ENCODE measurements around the gene NALF2.

DNA sequence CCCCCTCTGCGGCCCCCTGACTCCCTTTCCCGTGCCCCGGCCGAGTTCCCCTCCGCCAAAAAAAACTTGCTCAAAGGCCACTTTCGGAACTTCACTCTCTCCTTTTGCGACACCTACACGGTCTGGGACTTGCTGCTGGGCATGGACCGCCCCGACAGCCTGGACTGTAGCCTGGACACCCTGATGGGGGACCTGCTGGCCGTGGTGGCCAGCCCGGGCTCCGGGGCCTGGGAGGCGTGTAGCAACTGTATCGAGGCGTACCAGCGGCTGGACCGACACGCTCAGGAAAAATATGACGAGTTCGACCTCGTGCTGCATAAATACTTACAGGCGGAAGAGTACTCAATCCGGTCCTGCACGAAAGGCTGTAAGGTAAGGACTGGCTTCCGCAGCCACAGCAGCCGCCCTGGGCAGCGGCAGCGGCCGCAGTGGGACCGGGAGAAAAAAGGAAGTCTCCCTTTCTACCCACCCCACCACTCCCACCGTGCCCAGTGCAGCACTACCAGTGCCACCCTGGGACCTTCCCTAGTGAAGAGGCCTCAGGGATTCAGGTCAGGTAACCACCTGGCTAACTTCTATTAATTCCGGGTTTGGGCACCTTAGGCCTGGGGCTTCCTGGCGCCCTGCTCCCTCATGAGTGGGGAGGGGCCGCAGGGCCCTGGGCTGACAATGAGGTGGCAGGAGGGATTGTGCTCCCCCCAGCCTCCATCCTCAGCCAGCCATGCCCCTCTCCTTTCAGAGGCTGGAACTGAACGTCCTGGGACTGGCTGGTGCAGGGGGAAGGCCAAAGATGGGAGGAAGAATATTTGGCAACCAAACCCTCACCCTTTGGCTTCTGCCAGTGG, 1.9 kb downstream of the NALF2 start:
- TF ChIP-seq POLR2A (IDR thresholded peaks at IDR 0.05) = no peak
- TF ChIP-seq, protein P1, sequence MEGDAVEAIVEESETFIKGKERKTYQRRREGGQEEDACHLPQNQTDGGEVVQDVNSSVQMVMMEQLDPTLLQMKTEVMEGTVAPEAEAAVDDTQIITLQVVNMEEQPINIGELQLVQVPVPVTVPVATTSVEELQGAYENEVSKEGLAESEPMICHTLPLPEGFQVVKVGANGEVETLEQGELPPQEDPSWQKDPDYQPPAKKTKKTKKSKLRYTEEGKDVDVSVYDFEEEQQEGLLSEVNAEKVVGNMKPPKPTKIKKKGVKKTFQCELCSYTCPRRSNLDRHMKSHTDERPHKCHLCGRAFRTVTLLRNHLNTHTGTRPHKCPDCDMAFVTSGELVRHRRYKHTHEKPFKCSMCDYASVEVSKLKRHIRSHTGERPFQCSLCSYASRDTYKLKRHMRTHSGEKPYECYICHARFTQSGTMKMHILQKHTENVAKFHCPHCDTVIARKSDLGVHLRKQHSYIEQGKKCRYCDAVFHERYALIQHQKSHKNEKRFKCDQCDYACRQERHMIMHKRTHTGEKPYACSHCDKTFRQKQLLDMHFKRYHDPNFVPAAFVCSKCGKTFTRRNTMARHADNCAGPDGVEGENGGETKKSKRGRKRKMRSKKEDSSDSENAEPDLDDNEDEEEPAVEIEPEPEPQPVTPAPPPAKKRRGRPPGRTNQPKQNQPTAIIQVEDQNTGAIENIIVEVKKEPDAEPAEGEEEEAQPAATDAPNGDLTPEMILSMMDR (IDR thresholded peaks at IDR 0.05) = no peak
